NCI-H345 (cell line): ENCODE measurements around the gene LCMT1.
"Not testable (repeated sequence)": the region's sequence is repeated elsewhere in the genome, so short reads cannot be mapped to it uniquely, and the experiment has no call there.

Experiments used
- DNase-seq: peaks from one replicate; lab custom pipeline; 2025; lab: John Stamatoyannopoulos, UW

Gene LCMT1

DNA sequence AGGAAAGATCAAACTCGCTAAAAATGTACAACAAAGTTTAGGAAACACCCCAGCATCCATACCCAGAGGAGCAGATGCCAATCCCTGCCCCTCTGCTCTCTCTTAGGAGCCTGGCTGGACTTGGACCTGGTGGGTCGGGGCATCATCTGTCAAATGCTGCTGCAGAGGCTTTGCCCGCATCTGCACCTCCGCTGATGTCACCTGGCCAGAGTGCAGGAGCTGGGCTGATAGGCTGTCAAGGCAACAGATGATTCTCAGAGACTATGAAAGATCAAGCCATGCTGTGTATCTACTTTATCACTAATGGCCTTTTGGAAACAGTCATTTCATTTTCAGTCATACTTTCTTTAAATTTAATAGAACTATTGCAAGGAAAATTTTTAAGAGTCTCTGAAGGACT, 15.9 kb upstream of the LCMT1 start:
- no peak for DNase-seq

DNA sequence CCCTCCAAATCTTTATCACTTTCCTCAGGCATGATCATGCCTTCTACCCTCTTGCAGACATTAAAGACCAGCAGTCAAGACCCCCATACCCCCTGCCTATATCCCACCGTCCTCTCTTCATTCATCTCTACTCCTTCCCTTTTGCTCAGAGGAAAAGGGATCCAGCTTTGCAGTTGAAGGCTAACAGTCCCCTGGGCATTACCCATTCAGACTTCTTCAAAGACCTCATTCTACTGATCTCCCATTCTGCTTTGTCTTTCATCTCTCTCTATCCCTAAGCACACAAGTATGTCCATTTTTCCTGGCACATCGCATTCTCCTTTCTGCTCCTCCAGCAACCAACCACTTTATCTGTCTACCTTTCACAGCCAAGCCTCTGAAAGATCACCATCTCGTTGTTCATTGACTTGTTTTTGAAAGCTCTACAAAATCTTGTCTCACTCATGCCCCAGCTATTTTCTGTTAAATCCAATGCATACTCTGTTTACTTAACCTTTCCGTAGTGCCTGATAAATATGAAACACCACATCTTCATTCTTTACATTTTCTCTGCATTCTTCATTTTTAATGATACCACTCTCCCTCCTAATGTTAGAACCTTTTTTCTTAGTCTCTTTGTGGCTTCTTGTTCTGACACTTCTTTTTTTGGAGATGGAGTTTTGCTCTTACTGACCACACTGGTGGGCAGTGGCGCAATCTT, 14.1 kb upstream of the LCMT1 start:
- no peak for DNase-seq

DNA sequence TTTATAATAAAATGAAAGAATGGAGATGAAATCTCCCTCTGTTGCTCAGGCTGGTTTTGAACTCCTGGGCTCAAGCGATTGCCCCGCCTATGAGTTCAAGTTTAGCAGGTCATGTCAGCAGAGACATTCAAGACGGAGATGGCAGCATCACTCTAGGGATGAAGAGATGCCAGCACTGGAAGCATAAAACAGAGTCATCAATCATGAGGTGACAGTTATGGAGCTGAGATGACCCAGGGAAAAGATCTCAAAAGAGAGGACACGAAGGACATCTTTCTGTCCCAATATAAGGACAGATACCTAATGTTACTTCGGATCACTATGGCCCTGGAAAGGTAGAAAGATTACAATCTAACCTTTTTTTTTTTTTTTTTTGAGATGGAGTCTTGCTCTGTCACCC, 11.0 kb upstream of the LCMT1 start:
- no peak for DNase-seq

DNA sequence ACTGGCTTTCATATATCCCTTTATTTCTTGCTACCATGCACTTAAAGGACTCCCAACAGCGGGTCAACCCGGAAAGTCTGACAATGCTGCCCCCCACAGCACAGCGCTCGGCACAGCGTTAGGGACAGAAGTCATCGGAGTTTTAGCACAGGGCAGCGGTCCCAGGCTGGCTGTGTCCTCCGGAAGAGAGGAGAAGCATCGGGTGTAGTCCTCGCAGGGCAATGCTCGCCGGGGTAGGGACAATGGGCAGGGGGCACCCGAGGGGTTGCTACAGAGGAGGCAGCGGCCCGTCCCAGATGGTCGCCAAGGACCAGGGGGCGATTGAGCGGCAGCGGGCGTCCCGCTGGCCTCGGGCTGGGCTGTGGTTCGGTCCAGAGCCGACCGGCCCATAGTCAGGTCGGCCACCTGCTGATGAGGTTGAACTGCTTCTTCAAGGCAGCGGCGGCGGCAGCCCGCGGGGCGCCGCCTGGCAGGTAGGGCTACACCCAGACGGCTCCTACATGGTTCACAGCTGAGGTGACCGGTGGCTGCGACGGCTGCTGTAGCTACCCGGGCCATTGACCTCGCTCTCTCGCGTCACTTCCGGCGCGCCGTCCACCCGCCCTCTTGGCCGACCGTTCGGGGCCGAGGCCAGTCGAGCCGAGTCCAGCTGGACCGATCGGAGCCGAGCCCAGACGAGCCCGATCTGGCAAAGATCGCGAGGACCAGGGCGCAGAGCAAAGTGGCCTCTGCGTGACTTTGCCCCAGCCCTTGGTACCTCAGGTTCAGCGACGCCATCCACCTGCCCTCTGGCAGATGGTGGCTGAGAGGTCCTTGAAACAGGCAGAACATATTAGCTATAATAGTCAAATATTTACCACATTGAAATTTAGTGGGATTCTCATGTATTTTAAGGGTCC, 4.7 kb upstream of the LCMT1 start:
- DNase-seq, result peak; percentile 81

DNA sequence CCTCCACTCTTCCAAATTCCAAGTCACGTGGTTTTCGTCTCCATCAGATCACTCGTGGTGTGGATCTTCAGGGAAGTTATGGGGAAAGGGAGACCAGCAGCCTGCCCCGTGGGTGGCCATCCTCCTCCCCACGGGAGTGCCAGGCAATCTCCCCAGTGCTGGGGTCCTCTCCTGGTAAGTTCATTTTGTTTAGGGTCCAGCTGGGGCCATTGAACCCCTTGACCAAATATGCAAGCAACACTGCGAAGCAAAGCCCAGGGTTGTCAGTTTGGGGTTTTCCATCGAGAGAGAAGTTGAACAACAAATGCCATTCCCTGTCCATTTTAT, 4.1 kb upstream of the LCMT1 start:
- no peak for DNase-seq

DNA sequence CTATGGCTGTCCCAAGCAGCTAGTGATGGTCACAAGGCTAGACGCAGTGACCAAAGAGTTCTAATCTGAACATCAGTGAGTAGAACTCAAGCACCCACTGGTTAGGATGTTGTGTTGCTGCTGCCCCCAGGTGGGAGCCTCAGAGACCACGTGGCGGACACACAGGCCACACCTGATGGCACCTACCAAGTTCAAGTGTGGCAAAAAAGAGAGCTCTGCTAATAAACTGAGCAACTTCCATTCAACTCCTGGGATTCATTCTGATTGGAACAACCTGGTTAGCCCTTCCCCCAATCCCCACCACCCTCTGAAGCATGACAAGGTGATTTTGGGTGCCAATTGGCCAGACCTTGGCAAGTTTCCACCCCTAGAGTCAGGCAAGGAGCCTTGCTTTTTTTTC, 3.5 kb upstream of the LCMT1 start:
- peak; percentile 37 for DNase-seq

DNA sequence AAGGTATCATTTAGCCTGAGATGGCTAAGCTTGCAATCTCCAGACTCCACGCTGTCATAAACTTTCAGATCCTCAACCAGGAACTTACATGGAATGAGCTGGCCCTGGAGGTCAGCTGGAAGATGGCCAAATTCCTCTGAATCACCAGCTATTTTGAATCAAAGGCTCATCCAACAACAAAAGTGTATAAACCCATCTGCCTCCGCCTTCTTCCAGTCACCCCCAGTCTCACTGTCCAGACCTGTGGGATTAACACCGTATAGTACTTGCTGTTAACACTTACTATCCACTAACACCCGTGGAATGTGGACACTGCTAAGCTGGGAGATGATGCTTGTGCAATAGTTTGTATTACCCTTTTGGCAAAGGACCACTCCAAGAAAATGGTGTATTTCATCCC, 1.9 kb upstream of the LCMT1 start:
- DNase-seq, result no peak

DNA sequence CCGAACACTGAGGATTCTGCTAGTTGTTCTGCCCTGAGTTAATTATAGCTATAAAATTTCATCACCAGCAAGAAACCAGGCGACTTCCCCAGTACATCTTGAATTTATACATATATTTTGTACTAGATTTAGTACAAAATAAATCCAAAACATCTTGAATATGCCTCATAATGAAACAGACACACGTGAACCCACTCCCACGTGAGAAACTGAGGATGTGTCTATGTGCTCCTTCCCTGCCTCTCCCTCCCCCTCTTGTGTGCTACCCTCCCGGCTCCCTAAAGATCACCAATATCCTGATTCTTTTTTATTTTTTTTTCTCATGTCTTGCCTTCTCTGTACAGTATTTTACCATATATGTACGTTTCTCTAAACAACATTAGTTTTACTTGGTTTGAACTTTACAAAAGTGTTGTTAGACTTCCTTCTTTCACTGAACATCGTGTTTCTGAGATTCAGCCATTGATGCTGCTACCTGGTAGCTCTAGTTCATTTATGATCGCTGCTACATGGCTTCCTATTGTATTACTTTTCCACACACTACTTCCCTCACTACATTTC, 1.1 kb upstream of the LCMT1 start:
- no peak for DNase-seq

DNA sequence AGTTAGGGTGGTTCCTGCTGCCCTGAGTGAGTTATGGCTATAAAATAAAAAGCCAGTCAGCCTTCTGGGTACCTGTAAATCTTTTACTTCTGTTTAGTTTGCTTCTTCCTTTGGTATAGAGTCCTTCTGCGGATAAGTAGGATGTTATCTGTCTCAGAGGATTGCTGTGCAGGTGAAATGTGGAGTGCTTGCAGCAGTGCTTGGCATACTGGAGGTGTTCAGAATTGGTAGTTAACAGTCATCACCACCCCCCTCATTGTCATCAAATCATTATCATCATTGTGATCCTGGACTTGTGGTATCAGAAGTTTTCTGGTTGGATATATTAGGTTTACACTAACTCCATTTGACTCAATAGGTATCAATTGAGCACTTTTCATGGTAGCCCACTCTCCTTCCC, 2.6 kb downstream of the LCMT1 start:
- no peak for DNase-seq

DNA sequence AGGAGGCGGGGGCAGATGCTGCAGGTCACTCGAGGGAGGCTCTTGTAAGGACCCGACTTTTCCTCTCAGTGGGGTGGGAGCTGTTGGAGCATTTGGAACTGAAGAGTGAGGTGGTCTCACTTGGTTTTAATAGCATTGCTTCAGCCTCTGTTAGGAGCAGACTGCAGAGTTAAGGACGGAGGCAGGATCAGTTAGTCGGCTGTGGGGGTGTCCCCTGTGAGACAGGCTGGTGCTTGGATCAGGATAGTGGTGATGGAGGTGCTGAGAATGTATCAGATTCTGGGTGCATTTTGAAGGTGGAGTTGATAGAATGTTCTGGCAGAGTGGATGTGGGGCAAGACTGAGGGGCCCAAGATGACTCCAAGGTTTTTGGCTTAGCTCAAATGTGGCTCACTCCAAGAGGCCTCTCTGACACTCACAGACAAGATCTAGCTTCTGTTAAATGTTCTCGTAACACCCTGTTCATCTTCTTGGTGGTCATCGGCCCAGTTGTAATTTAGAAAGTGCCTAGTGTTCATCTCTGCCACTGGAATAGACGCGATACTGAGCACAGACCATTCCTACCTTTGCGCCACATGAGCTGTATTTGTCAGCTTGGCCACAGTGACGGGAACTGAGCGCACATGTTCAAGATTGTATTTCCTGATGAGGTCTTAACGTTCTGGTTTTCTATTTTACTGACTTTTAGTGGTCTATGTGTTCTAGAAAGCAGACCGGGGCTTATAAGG, 7.5 kb downstream of the LCMT1 start:
- DNase-seq, result no peak

DNA sequence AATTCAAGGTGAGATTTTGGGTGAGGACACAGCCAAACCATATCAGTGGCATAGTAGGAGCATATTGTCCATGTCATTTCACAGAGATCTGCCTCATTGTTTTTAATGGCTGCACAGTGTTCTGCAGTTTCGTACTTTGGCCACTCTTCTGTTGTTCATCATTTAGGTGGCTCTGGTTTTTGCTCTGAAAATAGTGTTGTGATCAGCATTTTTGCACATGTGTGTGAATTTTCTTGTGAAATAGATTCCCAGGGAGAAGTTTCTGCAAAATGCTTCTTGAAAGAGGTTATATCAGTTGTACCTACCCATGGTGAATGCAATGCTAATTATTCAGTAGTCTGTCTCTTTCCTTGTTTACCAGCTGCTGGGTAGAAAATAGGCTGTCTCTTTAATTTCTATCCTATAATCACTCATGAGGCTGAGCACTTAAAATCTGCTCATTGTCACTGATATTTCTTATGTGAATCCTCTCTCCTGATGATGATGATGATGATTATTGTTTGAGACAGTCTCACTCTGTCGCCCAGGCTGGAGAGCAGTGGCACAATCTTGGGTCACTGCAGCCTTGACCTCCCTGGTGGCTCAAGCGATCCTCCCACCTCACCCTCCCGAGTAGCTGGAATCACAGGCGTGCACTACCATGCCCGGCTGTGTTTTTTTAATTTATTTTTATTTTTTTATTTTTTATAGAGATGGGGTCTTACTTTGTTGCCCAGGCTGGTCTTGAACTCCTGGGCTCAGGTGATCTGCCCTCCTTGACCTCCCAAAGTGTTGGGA, 10.5 kb downstream of the LCMT1 start:
- no peak for DNase-seq

DNA sequence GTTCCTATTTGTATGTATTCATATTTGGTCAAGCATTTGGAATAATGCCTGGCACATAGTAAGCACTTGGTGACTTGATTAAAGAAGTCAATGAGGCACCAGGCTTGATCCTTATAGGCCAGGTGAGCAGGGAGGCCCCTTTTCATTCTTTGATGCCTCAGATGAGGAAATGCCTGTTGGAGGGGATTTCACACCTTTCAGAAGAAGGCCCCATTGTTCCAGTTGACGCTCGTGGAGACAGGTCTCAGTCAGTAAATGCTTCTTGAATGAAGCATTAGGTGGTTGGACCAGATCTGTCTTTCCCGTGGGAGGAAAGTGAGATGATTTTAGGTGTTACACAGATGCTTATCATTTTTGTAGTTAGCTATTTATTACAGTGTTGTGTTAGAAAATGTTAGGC, 13.0 kb downstream of the LCMT1 start:
- DNase-seq, result no peak

DNA sequence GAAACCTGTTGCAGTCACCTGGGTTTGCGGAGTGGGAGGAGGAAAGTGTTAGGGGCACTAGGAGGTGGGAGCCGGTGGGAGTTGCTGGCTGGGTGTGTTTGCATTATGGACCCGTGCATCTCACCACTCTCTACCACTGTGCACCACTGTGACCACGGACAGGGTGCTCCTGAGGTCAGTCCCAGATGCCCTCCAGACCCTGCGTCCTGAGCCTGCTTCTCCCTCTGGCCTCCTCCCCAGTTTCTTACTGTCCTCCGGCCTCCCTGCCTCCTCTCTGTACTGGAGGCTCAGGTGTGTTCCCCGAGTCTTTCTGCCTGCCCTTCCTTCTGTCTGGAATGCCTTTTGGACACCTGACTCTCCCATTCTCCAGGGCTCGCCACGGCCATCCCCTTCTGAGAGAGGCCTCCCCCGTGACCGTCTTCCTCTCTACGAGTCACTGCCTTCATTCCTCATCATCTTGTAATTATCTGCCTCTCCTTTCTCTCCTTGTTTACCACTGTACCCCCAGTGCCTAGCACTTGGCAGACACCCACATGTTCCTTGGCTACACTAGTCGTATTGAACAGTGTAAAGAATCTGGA, 14.6 kb downstream of the LCMT1 start:
- DNase-seq, result not testable (repeated sequence)

DNA sequence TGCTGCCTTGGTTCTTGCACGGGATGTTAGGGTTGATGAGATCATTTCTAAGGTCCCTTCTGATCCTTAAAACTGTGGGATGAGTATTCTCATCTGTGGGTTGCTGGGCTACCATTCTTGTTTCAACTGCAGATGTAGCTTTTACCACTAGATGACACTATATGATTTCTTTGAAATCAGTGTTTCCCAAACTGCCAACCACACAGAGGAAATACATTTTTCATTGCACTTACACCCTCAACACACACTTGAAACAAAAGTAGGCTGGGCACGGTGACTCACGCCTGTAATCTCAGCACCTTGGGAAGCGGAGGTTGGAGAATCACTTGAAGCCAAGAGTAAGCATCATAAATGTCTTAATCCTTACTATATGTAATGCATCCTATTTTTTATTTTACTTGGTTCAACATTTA, 15.3 kb downstream of the LCMT1 start:
- peak; percentile 6 for DNase-seq

DNA sequence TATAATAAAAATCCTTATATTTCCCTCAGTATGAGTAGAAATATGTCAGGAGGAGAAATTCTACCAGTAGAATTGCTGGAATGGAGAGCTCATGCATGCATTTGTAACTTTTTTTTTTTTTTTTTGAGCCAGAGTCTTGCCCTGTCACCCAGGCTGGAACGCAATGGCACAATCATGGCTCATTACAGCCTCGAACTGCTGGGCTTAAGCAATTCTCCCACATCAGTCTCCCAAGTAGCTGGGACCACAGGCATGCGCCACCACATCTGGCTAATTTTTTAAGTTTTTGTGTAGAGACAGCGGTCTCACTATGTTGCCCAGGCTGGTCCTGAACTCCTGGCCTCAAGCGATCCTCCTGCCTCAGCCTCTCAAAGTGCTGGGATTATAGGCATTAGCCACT, 21.2 kb downstream of the LCMT1 start:
- DNase-seq, result not testable (repeated sequence)

DNA sequence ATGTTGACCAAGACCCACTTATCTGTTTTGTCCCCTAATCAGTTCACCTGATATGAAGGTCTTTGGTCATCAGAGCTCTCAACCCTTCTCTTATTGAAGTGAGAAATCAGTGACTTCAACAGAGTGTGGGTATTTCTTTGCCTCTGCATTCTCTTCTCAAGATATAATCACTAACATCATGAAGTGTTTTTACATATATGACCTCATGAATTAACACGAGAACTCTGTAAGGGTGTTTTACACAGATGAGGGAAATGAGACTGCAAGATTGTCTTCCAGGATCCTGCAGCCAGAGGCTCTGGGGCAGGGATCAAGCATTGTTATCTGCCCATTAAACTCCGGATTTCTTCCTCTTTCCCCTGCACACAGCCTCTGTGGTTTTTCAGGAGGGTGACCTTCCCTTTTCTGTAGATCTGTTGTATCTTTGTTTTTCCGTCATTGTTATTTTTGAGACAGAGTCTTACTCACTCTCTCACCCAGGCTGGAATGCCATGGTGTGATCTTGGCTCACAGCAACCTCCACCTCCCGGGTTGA, 22.7 kb downstream of the LCMT1 start:
- no peak for DNase-seq

DNA sequence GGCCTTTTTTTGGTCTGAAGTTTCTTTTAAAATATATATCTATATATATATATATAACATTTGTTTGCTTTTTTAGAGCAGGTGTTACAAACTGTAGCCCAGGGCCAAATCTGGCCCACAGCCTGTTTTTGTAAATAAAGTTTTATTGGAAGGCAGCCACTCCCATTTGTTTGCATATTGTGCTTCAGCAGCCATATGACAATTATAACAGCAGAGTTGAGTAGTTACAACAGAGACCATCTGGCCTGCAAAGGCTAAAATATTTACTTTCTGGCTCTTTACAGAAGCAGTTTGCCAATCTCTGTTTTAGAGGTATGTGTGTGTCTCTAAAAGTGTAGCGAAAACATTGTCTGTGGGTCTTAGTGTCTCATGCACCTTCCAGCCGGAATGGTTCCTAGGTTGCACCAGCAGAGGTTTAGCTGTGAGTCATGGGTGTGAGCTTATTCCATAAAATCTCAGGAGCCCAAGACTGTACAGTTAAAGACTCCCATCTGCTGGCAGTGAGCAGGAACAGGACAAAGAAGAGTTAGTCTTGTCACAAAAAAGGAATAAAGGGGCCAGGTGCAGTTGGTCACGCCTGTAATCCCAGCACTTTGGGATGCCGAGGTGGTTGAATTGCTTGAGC, 23.8 kb downstream of the LCMT1 start:
- peak; percentile 86 for DNase-seq

DNA sequence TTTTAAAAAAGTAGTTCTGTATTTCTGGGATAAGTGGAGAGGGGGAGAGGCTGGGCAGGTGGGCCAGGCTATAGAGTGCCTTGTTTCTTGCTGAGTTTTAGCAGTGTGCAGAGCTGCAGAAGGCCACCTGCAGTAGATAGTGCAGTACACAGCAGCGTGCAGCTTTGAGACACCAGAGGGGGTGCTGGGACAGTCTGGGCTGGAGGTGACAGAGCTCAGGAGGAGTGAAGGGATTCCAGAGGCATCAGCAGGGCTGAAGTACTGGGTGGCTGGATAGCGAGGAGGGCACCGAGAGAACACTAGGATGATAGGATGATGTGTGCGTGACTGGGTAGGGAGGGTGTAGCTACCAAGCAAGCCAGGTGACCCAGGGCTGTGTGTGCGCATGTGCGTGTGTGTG, 26.6 kb downstream of the LCMT1 start:
- no peak for DNase-seq

DNA sequence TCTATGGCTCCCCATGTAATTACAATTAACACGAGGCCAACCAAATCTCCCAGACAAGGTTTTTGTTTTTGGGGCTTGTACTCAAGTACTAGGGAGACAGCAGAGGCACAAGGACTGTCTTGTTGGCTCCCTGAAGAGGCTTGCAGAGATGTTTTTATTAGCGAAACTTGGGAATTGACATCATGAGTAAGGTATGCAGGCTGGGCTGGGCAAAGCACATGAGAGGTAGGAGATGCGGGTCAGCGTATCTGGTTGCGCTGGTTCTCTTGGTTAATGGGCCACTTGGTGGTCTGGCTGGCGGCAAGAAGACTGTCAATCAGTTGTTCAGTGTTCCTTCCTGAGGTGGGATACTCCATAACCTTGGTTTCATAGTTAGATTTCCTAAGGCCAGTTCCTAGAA, 28.9 kb downstream of the LCMT1 start:
- DNase-seq, result no peak

DNA sequence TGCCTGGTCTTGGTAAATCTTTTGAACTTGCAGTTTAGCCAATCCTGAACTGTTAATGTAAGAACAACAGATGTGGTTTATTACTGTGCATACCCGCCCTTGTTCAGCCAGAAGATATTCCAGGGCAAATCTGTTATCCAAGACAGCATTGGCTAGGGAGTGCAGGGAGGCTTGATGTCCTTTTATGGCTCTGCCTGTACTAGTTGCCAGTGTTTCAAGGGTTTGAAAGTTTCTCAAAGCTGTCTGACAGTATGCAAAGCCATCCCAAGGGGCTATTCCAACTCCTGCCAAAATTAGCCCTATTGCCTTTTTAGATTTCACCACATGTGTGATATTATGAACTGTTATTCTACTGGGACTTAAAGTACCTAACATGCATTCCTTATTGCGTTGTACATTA, 30.1 kb downstream of the LCMT1 start:
- DNase-seq, result no peak

DNA sequence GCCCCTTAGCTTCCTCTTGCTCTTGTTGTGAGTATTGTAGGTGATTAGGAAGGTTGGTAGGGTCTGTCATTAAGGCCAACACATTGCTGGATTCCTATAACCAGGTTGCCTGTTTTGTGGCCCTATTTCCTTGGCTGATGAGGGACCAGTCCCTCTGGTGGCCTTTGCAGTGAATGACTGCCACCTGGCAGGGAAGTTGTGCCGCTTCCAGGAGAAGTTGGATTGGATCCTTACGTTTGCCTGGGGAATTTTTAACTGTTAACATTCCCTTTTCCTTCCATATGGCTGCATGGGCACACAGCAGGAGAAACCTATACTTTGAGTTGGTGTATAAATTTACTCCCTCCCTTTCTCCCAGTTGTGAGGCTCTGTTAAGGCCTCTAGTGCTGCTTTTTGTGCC, 32.4 kb downstream of the LCMT1 start:
- DNase-seq, result no peak
